ENCODE data around the gene LHPP.
"Not testable (repeated sequence)": the region's sequence is repeated elsewhere in the genome, so short reads cannot be mapped to it uniquely, and the experiment has no call there.

The LHPP gene

GRCh38 chr10:124576526-124577420, 115.2 kb downstream of the LHPP start:
- no peak for DNase-seq

GRCh38 chr10:124577651-124578050, 116.0 kb downstream of the LHPP start:
- DNase-seq: no peak

GRCh38 chr10:124578231-124579010, 116.8 kb downstream of the LHPP start:
- no peak for DNase-seq

- DNase-seq: no peak
Observed at GRCh38 chr10:124579011-124579399, 117.4 kb downstream of the LHPP start.

- no peak for DNase-seq
Observed at GRCh38 chr10:124586142-124586541, 124.5 kb downstream of the LHPP start.

GRCh38 chr10:124587811-124588211, 126.2 kb downstream of the LHPP start:
- DNase-seq: no peak

- not testable (repeated sequence) for DNase-seq
Observed at GRCh38 chr10:124588341-124588735, 126.7 kb downstream of the LHPP start.

- no peak for DNase-seq
Observed at GRCh38 chr10:124588736-124589490, 127.3 kb downstream of the LHPP start.

GRCh38 chr10:124589491-124590041, 127.9 kb downstream of the LHPP start:
- peak; percentile 34 for DNase-seq

- no peak for DNase-seq
Observed at GRCh38 chr10:124590216-124591122, 128.8 kb downstream of the LHPP start.

- no peak for DNase-seq
Observed at GRCh38 chr10:124591123-124591495, 129.5 kb downstream of the LHPP start.

- DNase-seq: no peak
Observed at GRCh38 chr10:124592101-124592500, 130.5 kb downstream of the LHPP start.

- no peak for DNase-seq
Observed at GRCh38 chr10:124592736-124593430, 131.3 kb downstream of the LHPP start.

GRCh38 chr10:124593431-124593985, 131.9 kb downstream of the LHPP start:
- no peak for DNase-seq

GRCh38 chr10:124594240-124594639, 132.6 kb downstream of the LHPP start:
- DNase-seq: no peak

GRCh38 chr10:124595143-124595883, 133.7 kb downstream of the LHPP start:
- DNase-seq: no peak

GRCh38 chr10:124596116-124596785, 134.6 kb downstream of the LHPP start:
- DNase-seq: no peak

GRCh38 chr10:124596962-124597845, 135.6 kb downstream of the LHPP start:
- no peak for DNase-seq

- no peak for DNase-seq
Observed at GRCh38 chr10:124597846-124598165, 136.2 kb downstream of the LHPP start.

Measured in retina (tissue), 1 donor.